ENCODE data around the gene AHI1. TPM values are rescaled to one million over a fixed set of nuclear protein-coding genes. Genes with fewer than 3 reads are reported as not detected.
A peak's percentile ranks its signal among the peaks of the same experiment; 100 is the strongest.

The AHI1 gene
- total and polyA plus RNA-seq, 8 donors = 10.6 to 24.8 (median 16.5) TPM

DNA sequence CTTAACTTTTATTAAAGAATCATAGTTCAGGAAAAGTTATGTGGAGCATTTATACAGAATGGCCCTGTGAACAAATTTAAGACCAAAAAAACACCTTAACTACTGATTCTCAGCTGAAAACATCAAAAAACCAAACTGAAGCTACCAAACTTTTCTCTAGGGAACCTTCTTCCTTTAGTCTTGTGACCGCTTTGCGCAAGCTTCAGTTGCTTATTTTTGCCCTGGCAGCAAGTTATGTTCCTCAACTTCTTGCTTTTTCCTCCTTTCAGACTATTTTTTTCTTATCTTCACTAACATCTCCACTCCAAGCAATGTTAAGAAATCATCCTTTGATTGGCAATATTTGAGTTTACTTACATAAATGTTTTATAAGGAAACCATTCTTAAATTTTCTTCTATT, 216.3 kb downstream of the AHI1 start:
- intact Hi-C loops (cut with DNase I) = no loop called here
- Histone ChIP-seq H3K27me3 (no peaks in the 10 kb centered on the region), H3K27ac (no peak overlapping the region), H3K4me1 (no peaks in the 10 kb centered on the region), H3K4me3 (no peak overlapping the region), H3K9me3 (no peaks in the 10 kb centered on the region), H3K36me3 (no peaks in the 10 kb centered on the region)
- ATAC-seq = peak in 2 of 4 donors; percentile 24 to 25
- FAIRE-seq = no peak
- 90 to 98% methylated on average over 2 of the region's 2 CpGs for WGBS, 2 donors
- DNase-seq = peak in 1 of 6 donors; percentile 43
- TF ChIP-seq, protein P1, sequence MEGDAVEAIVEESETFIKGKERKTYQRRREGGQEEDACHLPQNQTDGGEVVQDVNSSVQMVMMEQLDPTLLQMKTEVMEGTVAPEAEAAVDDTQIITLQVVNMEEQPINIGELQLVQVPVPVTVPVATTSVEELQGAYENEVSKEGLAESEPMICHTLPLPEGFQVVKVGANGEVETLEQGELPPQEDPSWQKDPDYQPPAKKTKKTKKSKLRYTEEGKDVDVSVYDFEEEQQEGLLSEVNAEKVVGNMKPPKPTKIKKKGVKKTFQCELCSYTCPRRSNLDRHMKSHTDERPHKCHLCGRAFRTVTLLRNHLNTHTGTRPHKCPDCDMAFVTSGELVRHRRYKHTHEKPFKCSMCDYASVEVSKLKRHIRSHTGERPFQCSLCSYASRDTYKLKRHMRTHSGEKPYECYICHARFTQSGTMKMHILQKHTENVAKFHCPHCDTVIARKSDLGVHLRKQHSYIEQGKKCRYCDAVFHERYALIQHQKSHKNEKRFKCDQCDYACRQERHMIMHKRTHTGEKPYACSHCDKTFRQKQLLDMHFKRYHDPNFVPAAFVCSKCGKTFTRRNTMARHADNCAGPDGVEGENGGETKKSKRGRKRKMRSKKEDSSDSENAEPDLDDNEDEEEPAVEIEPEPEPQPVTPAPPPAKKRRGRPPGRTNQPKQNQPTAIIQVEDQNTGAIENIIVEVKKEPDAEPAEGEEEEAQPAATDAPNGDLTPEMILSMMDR (IDR thresholded peaks at IDR 0.05) = no peak

DNA sequence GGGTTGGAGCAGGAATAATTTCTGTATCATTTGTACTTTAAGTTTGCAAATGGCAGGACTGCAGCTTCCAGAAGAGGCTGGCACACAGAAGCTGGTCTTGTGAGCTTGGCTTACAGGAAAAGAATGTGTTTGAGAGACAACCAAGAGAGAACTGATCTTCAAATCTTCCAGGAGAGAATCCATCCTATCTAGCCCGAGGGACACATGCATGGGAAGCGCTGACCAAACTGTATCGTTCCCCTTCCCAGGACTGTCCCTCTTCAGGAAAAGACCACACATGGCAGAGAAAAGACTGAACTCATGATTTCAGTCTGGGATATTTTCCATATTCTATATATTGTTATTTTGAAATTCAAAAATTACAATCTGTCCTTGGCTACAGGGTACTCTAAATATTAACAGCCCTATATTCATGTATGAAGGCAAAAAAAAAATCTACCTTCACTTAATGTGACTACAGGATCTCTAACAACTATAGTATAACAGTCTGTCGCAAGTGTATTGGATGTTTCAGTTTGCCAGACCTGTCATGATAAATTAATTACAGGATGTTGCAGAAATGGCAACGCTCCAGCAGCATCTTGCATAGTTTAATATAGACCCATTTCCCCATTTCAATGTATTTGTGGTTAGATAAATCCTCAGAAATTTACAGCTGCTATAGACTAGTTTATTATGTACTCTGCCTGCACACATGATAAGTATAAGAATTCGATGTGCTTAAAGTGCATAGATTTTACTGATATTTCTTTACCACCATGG, 217.0 kb downstream of the AHI1 start:
- no peaks in the 10 kb centered on the region for H3K9me3 ChIP-seq
- H3K4me3 ChIP-seq = no peak overlapping the region
- H3K27ac ChIP-seq = no peak overlapping the region
- intact Hi-C loops (cut with DNase I) = no loop called here
- TF ChIP-seq, protein P1 (IDR thresholded peaks at IDR 0.05) = no peak
- H3K36me3 ChIP-seq = no peaks in the 10 kb centered on the region
- DNase-seq = no peak
- WGBS, 2 donors = 62 to 67% methylated on average over 6 of the region's 6 CpGs
- no peaks in the 10 kb centered on the region for H3K27me3 ChIP-seq
- H3K4me1 ChIP-seq = no peaks in the 10 kb centered on the region
- ATAC-seq = no peak
- no peak for FAIRE-seq

DNA sequence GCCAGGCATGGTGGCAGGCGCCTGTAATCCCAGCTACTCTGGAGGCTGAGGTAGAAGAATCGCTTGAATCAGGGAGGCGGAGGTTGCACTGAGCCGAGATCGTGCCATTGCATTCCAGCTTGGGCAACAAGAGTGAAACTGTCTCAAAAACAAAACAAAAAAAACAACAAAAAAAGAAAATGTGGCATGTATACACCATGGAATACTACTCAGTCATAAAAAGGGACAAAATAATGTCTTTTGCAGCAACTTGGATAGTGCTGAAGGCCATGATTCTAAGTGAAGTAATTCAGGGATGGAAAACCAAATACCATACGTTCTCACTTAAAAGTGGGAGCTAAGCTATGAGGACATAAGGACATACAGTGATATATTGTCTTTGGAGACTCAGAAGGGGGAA, 220.1 kb downstream of the AHI1 start:
- intact Hi-C loops (cut with DNase I) = no loop called here
- H3K27me3 ChIP-seq = no peaks in the 10 kb centered on the region
- no peaks in the 10 kb centered on the region for H3K36me3 ChIP-seq
- no peak for FAIRE-seq
- no peak for DNase-seq
- TF ChIP-seq, protein P1 (IDR thresholded peaks at IDR 0.05) = no peak
- no peak overlapping the region for H3K4me3 ChIP-seq
- 93 to 94% methylated on average over 6 of the region's 6 CpGs for WGBS, 2 donors
- no peaks in the 10 kb centered on the region for H3K9me3 ChIP-seq
- no peaks in the 10 kb centered on the region for H3K4me1 ChIP-seq
- no peak overlapping the region for H3K27ac ChIP-seq
- ATAC-seq = no peak

DNA sequence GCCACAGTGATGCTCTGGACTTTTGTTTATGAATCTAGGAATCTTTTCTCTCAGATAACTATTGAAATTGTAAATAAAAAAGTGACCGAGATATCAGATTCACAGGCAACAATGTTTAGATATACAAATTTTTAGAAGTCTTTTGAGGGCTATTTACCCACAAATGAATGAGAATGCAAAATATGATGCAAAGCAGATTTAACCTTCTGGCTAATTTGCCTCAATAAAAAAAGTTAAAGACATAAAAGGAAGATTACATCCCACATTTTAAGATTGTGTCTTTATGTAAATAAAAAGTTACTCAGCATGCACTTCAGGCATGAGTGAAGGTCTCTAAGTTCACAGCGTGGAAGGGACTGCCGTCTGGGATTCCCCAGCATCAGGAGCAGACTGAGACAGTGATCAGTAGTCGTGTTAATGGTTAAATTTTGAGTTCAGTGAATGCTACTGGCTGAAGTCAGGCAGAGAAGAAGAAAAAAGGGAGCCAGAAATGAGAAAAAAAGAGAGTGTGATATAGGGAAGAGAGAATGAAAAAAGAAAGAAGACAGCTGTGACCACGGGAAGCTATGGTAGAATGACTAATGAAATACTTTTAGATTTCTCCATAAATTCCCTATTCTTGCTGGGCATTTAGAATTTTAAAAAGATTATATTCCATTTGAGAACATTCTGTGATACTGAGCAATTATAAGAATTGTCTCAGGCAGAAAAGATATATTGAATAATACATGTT, 222.8 kb downstream of the AHI1 start:
- H3K36me3 ChIP-seq = no peaks in the 10 kb centered on the region
- no peak overlapping the region for H3K4me3 ChIP-seq
- TF ChIP-seq, protein P1 (IDR thresholded peaks at IDR 0.05) = no peak
- WGBS, 2 donors = 50 to 64% methylated on average over 5 of the region's 5 CpGs
- FAIRE-seq (no peak), DNase-seq (no peak), ATAC-seq (no peak)
- H3K9me3 ChIP-seq = no peaks in the 10 kb centered on the region
- H3K4me1 ChIP-seq = peaks cover 0 to 8% (median 6%) of the 10 kb centered on the region in 3 donors
- no peaks in the 10 kb centered on the region for H3K27me3 ChIP-seq
- intact Hi-C loops (cut with DNase I) = no loop called here
- H3K27ac ChIP-seq = no peak overlapping the region

DNA sequence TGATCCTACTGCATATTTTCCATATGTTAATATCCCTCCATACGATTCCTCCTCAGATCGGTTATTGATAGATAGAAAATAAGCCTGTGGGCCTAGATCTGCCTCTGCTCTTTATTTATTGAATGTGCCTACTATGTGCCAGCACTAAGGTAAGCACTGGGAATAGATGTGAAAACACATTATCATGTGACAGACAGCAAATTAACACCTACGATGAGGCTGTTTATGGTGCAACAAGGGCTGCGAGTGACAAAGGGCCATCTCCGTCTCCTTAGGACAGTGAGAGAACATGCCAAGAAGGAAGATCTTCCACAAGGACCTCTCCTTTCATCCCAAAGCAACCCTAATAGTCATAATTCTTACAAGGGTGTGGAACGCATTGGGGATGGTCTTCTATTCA, 225.9 kb downstream of the AHI1 start:
- Histone ChIP-seq H3K36me3 (no peaks in the 10 kb centered on the region), H3K9me3 (no peaks in the 10 kb centered on the region), H3K27me3 (no peaks in the 10 kb centered on the region), H3K4me3 (no peak overlapping the region), H3K27ac (peak overlapping the region in 2 of 4 donors; percentile 67 to 69), H3K4me1 (peaks cover 0 to 10% (median 6%) of the 10 kb centered on the region in 3 donors)
- no peak for FAIRE-seq
- intact Hi-C loops (cut with DNase I) = no loop called here
- no peak for DNase-seq
- 93 to 95% methylated on average over 6 of the region's 6 CpGs for WGBS, 2 donors
- TF ChIP-seq, protein P1 (IDR thresholded peaks at IDR 0.05) = no peak
- ATAC-seq = no peak
